Prostate gland (tissue), 1 donor: ENCODE results near the gene AARSD1.

Experiments
- POLR2A ChIP-seq: fragments of 450-650 bp; IDR thresholded peaks from one replicate; pipeline ENCODE4 v1.6.1; 2016; ENCODE audit warnings: antibody characterized with exemption, mild to moderate bottlenecking
- POLR2AphosphoS5 ChIP-seq: sonication (generic); formaldehyde crosslinking; IDR thresholded peaks from one replicate; pipeline ENCODE4 v1.6.1; 2017; ENCODE audit warnings: antibody characterized with exemption

DNA sequence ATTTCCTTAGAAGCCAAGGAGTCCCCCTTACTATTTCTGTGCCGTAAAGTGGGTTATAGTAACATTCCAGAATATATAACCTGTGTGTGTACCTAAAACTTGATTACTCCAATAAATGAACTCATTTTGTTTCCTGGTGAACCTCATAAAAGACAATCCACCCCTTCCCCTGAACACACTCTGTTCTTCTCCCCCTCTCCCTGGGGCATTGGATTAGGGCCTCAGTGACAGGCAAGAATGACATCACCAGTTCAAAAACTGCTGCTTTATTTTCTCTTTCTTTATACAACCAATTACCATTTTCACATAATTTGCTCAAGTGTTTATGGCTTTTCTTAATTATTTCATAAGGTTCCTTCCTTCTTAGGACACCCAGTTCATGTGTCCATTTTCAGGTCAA lies 17.4 kb downstream of the AARSD1 start:
- TF ChIP-seq POLR2AphosphoS5 (peak; percentile 40), POLR2A (no peak)
